ENCODE data around the gene SAMD10.
A peak's percentile ranks its signal among the peaks of the same experiment; 100 is the strongest.

The SAMD10 gene

DNA sequence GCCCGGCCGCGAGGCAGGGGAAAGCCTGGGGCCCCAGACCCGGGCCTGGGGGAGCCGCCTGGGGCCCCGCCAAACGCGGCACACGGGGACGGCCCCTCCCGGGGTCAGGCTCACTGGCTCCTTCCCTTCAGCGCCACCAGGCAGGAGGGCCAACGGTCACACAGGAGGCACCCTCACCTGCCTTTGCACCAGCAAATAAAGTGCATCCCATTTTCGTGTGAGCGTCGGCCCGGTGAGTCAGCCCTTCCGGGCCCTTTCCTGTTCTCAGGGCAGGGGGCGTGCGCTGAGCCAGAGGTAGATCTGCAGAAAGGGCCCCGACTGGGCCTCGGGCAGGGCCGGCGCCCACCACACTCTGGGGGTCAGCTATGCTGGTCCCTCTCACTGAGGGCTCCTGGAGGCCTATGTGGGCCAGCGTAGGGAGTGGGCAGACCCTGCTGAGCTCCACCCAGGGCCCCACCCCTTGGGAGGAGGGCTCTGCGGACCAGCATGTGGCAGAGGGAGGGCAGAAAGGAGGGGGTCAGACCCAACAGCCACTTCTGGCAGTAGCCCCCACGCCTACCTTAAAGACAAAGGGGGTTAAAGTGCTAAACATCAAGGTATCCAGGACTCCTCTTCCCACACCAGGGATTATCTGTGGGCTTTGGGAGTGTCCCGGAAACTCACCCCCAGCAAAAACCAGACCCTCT is 22.3 kb downstream of the SAMD10 start:
- DNase-seq = peak; percentile 63

GRCh38 chr20:63956664-63957003 is 22.8 kb downstream of the SAMD10 start:
- DNase-seq = no peak

GRCh38 chr20:63955827-63956663 is 23.4 kb downstream of the SAMD10 start, which contains the start of gene UCKL1:
Gene UCKL1 (minus strand): TSS chr20:63956416. CDS start chr20:63956372, 44 bp downstream.
- DNase-seq = peak; percentile 95

DNA sequence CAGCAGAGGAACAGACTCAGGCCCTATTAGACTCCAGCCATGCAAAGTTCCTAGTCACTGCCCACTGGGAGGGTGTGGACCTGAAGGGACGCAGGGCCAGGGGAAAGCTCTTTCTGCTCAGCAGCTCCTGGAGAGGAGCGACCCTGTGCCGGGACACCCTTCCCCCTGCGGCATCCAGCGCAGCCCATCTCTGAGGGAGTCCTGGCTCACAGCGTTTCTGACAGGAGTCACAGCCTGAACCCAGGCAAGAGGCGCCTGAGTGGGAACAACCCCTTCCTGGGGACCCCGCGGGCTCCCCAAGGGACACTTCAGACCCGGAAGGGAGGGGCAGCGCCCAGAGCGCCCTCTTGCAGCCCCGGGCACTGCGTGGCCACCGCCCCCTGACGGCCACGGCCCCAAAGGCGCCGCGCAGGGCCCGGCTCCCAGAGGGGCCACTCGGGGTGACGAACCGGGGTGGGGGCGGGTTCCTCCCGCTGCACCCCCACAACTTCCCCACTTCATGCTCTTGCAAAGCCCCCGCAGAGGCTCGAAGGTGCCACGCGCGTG is 24.1 kb downstream of the SAMD10 start:
- DNase-seq = peak; percentile 66

DNA sequence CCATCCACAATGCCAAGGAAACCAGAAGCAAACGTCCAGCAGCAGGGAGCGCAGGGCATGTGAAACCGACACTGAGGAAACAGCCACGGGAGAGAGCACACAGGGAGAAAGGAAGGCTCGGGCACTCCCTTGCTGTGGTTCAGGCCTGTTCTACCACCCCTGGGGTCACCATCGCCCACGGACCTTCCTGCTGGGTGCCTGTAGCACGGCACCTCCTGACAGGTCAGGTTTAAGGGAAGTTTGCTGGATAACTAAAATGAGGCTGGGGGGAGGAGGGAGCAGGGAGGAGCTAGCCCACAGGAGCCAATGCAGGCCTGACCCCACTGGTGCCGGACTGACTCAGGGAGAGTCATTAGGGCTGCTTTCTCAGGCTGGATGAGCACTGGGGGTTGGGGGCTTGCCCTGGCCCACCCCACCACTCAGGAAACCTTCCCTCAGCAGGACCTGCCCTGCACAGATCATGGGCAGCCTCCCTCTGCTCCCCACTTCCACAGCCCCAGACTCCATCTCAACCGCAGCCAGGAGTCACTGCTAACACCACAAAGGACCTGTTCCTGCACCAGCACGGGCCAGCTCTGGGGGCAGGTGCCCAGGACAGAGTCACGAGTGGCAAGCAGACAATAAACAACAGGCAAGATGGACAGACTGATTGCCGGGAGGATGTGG is 25.5 kb downstream of the SAMD10 start:
- no peak for DNase-seq

- DNase-seq = no peak
These were observed 26.7 kb downstream of the SAMD10 start for GRCh38 chr20:63952769-63953168.

DNA sequence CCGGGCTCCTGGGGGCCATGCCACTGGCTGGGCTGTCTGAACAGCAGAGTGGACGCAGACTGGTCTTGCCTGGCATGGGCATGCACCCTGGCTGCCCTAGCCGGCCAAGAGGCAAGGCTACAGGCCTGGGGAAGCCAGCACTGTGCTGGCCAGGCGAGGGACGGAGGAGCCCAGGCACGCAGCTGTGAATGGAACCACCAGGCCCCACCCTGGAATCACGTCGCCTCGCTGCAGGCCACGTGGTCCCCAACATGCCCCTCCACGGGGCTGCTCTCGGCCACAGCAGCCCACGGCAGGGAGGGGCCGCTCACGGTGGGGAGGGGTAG is 27.3 kb downstream of the SAMD10 start:
- DNase-seq = no peak

GRCh38 chr20:63951398-63952209 is 27.8 kb downstream of the SAMD10 start:
- no peak for DNase-seq

DNA sequence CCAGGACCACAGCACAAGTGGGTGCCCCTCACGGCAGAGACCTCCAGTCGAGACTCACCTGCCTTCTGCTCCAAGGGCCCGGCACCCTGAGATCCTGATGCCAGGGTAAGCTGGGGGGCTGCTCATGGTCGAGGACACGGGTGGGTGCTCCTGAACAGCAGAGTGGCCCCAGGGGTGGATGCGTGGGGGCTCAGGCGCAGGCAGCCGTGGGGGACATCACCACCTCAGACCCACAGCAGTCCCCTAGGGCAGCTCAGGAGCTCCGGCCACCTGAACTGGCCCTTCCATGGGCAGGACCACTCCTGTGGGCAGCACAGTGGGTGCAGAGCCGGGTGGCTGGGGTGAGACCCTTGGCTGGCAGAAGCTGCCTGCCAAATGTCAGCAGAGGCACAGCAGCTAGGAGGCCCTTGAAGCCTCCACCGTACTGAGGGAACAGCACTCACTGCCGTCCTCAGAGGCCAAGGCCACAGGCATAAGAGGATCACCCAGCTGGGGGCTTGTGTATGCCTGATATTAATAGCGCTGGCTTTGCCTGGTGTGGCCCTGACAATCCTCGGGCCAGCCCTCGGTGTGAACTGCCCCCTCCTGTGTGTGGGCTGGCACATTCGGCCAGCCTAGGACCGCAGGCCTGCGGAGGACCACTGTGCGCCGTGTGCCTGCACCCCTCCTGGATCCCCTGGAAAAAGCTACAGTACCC is 28.6 kb downstream of the SAMD10 start:
- no peak for DNase-seq

DNA sequence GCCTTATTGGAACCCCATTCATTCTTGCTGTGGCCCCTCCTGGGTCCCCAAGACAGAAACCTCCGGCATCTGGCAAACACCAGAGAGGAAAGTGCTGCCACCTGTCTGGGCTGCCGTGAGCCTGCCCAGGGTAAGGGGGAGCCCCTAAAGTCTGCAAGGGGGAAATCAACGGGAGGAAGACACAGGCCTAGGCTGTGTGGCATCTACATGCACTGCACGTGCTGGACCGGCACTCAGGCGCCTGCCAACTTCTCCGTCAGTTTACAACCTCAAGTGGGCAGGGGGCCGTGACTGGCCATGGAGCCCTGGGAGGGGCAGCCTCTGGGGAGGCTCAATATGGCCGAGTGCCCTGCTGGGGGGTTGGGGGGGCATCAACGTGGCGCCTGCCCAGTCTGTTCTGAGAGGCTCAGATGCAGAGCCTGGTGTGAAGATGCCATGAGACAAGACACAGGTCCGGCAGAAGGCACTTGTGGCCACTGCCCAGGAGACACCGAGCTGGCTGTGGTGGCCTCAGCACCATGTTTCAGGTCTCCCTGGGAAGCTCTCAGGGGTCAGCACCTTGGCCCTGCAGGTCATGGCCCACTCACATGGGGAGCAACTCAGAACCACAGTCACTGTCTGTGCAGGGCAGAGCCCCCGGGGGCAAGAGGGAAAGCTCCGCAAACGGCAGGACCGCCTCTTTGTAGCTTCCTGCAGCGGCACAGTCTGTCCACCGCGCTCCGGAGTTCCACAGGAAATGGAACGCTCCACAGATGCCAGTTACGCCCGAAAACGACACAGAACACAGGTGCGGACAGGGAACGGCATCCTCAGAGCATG is 31.6 kb downstream of the SAMD10 start:
- DNase-seq = no peak

- no peak for DNase-seq
These were observed 32.3 kb downstream of the SAMD10 start for GRCh38 chr20:63946986-63947637.

- DNase-seq = no peak
These were observed 33.2 kb downstream of the SAMD10 start for GRCh38 chr20:63945921-63946920.

DNA sequence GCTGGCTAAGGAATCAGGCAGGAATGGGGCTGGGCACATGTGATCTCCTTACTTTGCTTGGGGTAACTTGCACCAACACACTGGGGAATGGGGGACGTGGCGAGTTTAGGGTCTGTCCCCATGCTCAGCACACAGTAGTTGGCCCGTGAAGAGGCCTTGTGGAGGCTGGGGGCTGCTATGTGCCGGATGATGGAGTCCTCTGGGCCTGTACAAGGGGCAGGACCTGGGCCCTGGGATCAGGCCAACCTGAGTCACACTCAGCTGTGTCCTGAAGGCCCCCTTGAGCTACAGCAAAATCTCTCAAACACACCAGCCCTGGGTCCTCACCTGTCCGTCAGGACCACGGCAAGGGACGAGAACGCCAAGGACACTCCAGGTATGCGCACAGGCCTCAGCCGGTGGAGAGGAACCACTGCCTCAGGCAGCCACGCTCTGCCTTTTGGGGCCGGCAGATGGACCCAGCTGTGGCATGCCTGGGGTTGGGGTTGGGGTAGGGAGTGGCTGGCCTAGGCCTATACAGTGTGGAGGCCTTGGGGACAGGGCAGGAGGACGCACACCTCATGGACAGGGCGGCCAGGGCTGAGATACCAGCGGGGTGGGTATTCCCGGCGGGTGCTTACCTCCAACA is 34.3 kb downstream of the SAMD10 start:
- no peak for DNase-seq

DNA sequence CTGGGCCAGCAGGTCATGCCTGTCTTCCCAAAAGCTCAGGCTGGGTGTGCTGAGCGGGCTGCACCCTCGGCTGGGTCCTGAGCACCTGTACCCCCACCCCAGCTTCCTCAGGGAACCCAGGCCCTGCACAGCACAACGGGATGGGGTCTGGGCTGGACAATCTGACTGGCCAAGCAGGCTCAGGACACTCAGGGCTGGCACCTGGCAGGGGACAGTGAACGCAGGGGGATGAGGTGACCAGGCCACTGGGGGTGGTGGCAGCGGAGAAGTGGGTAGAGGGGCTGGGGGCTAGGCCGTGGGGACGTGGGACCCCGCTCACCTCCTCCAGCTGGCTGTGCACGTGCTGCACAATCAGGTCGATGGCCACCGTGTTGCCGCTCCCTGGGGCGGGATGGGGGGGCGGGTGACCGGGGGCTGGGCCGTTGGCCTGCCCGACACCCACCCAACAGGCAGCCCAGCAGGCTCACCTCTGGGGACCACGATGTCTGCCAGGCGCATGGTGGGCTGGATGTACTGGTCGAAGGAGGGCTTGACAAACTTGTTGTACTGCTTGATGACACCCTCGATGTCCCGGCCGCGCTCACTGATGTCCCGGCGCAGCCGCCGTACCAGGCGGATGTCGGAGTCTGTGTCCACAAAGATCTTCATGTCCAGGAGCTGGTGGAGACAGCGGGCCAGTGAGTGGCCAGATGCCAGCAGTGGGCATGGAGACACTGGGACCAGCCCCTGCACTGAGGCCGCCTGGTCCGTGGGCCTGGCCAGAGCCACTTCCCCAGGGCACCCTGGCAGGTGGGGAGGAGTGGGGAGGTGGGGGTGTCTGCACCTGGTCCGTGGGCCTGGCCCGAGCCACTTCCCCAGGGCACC is 35.1 kb downstream of the SAMD10 start:
- DNase-seq = no peak

GRCh38 chr20:63943808-63944077 is 35.7 kb downstream of the SAMD10 start:
- DNase-seq = no peak

DNA sequence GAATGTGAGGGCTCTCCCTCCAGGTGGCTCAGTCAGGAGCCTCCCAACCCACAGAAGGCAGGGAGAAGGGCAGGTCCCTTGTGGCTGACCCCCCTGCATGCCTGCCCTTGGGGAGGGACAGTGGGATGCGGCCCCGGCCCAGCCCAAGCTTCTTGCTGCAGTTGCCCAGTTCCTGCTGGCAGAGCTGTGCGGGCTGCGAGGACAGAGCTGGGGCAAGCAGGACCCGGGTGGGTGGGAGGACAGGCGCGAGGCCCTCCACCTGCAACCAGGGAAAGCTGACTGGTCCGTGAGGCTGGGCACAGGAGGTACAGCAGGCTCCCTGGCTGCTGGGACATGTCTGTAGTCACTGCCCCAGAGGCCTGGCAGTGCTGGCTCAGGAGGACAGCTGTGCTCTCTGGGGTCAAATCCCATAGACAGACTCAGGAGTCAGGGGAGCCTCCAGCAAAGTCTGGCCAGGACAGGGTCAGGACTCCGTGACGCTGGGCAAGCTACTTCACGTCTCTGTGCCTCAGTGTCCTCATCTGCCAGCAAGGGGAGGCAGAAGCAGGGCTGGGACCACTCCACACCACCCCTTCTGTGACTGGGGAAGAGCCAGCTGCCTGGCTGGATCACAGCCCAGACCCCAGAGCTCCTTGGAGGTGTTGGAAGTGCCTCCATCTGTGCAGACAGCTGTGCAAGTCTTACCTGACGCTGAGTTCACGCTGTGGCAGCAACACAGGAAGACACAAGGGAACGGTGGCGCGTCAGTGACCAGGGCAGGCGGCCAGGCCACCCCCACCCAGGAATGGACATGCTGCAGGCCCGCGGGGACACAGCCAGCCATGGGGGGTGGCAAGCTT is 36.3 kb downstream of the SAMD10 start:
- no peak for DNase-seq

Data from right kidney (tissue), 1 donor.